ENCODE results near the gene SUN1.
"Not testable (repeated sequence)": the region's sequence is repeated elsewhere in the genome, so short reads cannot be mapped to it uniquely, and the experiment has no call there.

SUN1 gene

GRCh38 chr7:798921-799470, 33.3 kb upstream of the SUN1 start:
- H3K4me1 ChIP-seq (ENCODE audit: insufficient read depth, low read length): no peaks in the 10 kb centered on the region
- H2AFZ ChIP-seq (ENCODE audit: low read depth, low read length): no peak overlapping the region
- H3K27me3 ChIP-seq (ENCODE audit: insufficient read depth, low read length): no peaks in the 10 kb centered on the region
- no peaks in the 10 kb centered on the region for H3K36me3 ChIP-seq (ENCODE audit: insufficient read depth, low read length)
- H3K4me3 ChIP-seq (ENCODE audit: low read length): no peak overlapping the region
- H3K9me3 ChIP-seq (ENCODE audit: low read length): peaks cover 6% of the 10 kb centered on the region

DNA sequence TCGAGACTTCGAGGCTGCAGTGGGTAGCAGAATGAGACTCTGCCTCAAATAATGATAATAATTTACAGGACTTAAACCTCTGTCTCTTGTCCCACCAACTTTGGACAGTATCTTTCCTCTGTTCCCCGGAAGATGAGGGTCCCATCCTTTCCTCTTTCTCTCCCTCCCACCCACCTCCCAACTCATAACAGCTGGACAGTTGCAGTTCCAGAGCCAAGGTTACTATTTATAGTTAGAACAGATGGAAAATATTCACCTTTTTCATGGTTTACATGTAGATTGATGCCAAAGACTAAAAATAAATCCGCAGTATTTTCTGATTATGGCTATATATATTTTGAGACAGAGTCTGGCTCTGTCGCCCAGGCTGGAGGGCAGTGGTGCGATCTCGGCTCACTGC, 31.6 kb upstream of the SUN1 start:
- H3K9me3 ChIP-seq (ENCODE audit: low read length): peaks cover 4% of the 10 kb centered on the region
- H2AFZ ChIP-seq (ENCODE audit: low read depth, low read length): no peak overlapping the region
- H3K27me3 ChIP-seq (ENCODE audit: insufficient read depth, low read length): no peaks in the 10 kb centered on the region
- no peak overlapping the region for H3K4me3 ChIP-seq (ENCODE audit: low read length)
- no peaks in the 10 kb centered on the region for H3K36me3 ChIP-seq (ENCODE audit: insufficient read depth, low read length)
- H3K4me1 ChIP-seq (ENCODE audit: insufficient read depth, low read length): no peaks in the 10 kb centered on the region

GRCh38 chr7:801351-801750, 30.9 kb upstream of the SUN1 start:
- H3K4me1 ChIP-seq (ENCODE audit: insufficient read depth, low read length); H3K27me3 ChIP-seq (ENCODE audit: insufficient read depth, low read length); H3K4me3 ChIP-seq (ENCODE audit: low read length); H3K9me3 ChIP-seq (ENCODE audit: low read length); H3K36me3 ChIP-seq (ENCODE audit: insufficient read depth, low read length); H2AFZ ChIP-seq (ENCODE audit: low read depth, low read length): not testable (repeated sequence)

- H2AFZ ChIP-seq (ENCODE audit: low read depth, low read length): no peak overlapping the region
- H3K4me3 ChIP-seq (ENCODE audit: low read length): no peak overlapping the region
- H3K9me3 ChIP-seq (ENCODE audit: low read length): peaks cover 4% of the 10 kb centered on the region
- H3K27me3 ChIP-seq (ENCODE audit: insufficient read depth, low read length): no peaks in the 10 kb centered on the region
- H3K36me3 ChIP-seq (ENCODE audit: insufficient read depth, low read length): no peaks in the 10 kb centered on the region
- H3K4me1 ChIP-seq (ENCODE audit: insufficient read depth, low read length): no peaks in the 10 kb centered on the region
Observed at GRCh38 chr7:801940-802381, 30.3 kb upstream of the SUN1 start.

DNA sequence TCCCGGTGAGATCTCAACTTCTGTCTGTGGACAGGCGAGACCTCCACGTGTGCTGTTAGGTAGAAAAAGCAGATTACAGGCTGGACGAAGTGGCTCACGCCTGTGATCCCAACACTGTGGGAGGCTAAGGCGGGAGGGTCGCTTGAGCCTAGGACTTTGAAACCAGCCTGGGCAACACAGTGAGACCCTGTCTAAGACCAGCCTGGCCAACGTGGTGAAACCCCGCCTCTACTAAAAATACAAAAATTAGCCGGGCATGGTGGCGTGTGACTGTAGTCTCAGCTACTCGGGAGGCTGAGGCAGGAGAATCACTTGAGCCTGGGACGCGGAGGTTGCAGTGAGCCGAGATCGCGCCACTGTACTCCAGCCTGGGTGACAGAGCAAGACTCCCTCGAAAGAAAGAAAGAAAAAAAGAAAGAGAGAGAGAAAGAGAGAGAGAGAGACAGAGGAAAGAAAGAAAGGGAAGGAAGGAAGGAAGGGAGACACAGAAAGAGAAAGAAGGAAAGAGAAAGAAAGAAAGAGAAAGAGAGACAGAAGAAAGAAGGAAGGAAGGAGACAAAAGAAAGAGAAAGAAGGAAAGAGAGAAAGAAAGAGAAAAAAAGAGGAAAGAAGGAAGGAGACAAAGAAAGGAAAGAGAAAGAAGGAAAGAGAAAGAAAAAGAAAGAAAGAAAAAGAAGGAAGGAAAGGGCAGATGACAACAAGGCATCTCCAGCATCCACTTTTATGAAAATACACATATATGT, 29.6 kb upstream of the SUN1 start:
- peaks cover 4% of the 10 kb centered on the region for H3K9me3 ChIP-seq (ENCODE audit: low read length)
- H3K4me3 ChIP-seq (ENCODE audit: low read length): no peak overlapping the region
- no peak overlapping the region for H2AFZ ChIP-seq (ENCODE audit: low read depth, low read length)
- H3K4me1 ChIP-seq (ENCODE audit: insufficient read depth, low read length): no peaks in the 10 kb centered on the region
- no peaks in the 10 kb centered on the region for H3K27me3 ChIP-seq (ENCODE audit: insufficient read depth, low read length)
- no peaks in the 10 kb centered on the region for H3K36me3 ChIP-seq (ENCODE audit: insufficient read depth, low read length)

DNA sequence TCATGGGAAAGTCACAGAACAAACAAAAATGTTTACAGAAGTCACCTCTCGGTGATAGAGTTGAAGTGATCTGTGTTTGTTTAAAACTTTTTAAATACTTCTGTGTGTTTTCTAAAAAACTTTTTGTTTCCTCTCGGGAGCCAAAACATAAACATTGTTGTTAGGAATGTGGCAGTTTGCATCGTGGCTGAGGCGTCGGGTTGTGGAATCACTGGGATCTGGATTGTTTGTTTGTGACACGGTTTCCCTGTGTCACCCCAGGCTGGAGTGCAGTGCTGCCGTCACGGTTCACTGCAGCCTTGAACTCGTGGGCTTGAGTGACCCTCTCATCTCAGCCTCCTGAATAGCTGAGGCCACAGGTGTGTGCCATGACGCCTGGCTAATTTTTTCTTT, 29.0 kb upstream of the SUN1 start:
- Histone ChIP-seq H3K4me1 (ENCODE audit: insufficient read depth, low read length) (no peaks in the 10 kb centered on the region), H3K27me3 (ENCODE audit: insufficient read depth, low read length) (no peaks in the 10 kb centered on the region), H3K4me3 (ENCODE audit: low read length) (no peak overlapping the region), H2AFZ (ENCODE audit: low read depth, low read length) (no peak overlapping the region), H3K9me3 (ENCODE audit: low read length) (peaks cover 4% of the 10 kb centered on the region), H3K36me3 (ENCODE audit: insufficient read depth, low read length) (no peaks in the 10 kb centered on the region)

- H3K9me3 ChIP-seq (ENCODE audit: low read length); H2AFZ ChIP-seq (ENCODE audit: low read depth, low read length); H3K4me3 ChIP-seq (ENCODE audit: low read length); H3K4me1 ChIP-seq (ENCODE audit: insufficient read depth, low read length); H3K27me3 ChIP-seq (ENCODE audit: insufficient read depth, low read length); H3K36me3 ChIP-seq (ENCODE audit: insufficient read depth, low read length): not testable (repeated sequence)
Observed at GRCh38 chr7:803796-804195, 28.5 kb upstream of the SUN1 start.

DNA sequence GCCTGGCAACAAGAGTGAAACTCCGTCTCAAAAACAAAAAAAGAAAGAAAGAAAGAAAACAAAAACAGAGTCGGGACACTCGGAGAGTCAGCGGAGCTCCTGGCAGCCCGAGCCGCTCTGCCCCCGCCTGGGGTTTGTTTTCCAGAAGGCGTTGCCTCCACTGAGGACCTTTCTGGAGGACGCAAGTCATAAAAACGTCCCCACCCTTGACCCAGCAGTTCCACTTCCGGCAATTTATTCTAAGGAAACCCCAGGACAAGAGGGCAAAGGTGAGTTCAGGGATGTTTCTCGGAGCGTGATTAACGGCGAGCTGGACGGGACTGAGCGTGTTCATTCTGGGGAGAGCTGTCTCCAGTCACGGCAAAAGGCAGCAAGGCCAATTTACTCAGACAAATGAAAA, 27.0 kb upstream of the SUN1 start:
- Histone ChIP-seq H3K27me3 (ENCODE audit: insufficient read depth, low read length) (no peaks in the 10 kb centered on the region), H3K36me3 (ENCODE audit: insufficient read depth, low read length) (no peaks in the 10 kb centered on the region), H2AFZ (ENCODE audit: low read depth, low read length) (no peak overlapping the region), H3K4me3 (ENCODE audit: low read length) (no peak overlapping the region), H3K4me1 (ENCODE audit: insufficient read depth, low read length) (no peaks in the 10 kb centered on the region), H3K9me3 (ENCODE audit: low read length) (peaks cover 3% of the 10 kb centered on the region)

DNA sequence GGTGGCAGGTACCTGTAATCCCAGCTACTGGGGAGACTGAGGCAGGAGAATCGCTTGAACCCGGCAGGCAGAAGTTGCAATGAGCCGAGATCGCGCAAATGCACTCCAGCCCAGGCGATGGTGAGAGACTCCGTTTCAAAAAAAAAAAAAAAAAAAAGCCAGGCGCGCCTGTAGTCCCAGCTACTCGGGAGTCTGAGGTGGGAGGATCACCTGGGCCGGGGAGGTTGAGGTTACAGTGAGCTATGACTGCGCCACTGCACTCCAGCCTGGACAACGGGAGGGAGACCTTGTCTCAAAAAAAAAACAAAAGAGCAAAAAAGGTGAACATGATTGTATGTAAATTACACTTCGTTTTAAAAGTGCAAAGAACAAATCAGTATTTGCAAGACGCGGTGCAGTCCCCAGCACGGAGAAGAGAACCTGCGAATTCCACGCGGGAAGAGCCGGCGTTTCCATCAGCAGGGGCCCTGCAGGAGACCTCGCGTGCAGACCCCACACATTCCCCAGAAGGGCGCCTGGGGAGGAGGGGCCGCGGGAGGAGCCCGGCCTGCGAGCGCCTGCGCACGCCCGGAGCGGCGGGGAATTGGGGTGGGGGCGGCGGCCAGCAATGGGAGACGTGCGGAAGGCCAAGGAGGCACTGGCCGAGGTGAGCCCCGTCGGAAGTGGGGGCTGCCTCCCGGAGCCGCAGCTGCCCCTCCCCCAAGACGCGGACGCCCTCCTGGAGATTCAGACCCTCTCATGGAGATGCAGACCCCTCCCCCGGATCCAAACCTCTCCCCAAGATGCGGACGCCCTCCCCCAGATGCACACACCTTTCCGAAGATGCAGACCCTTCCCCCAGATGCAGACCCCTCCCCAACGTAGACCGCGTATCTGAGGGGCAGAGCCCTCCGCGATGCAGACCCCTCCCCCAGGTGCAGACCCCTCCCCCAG, 16.7 kb upstream of the SUN1 start:
- peak overlapping the region; percentile 64 for H3K4me3 ChIP-seq (ENCODE audit: low read length)
- H2AFZ ChIP-seq (ENCODE audit: low read depth, low read length): peak overlapping the region; percentile 65
- H3K27me3 ChIP-seq (ENCODE audit: insufficient read depth, low read length): no peaks in the 10 kb centered on the region
- peaks cover 19% of the 10 kb centered on the region for H3K4me1 ChIP-seq (ENCODE audit: insufficient read depth, low read length)
- H3K9me3 ChIP-seq (ENCODE audit: low read length): peaks cover 2% of the 10 kb centered on the region
- no peaks in the 10 kb centered on the region for H3K36me3 ChIP-seq (ENCODE audit: insufficient read depth, low read length)

DNA sequence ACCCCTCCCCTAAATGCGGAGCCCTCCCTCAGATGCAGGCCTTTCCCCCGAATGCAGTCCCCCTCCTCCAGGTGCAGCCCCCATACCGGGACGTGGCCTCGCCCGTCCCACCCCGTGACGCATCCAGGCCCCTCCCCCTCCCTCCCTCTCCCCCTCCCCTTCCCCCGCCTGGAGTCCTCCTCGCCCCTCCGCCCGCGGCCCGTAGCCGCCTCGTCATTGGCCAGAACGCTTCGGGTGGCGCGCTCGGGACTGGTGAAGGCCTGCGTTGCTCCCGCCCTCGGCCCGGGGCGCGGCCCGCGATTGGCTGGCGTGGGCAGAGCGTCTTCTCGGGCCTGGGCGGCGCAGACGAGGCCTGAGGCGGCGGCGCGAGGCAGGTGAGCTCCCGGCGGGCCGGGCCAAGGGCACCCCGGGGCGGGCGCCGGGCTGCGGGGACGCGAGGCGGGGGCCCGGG, 16.0 kb upstream of the SUN1 start:
- Histone ChIP-seq H3K9me3 (ENCODE audit: low read length) (peaks cover 2% of the 10 kb centered on the region), H3K4me1 (ENCODE audit: insufficient read depth, low read length) (peaks cover 19% of the 10 kb centered on the region), H3K27me3 (ENCODE audit: insufficient read depth, low read length) (no peaks in the 10 kb centered on the region), H2AFZ (ENCODE audit: low read depth, low read length) (peak overlapping the region; percentile 65), H3K4me3 (ENCODE audit: low read length) (peak overlapping the region; percentile 92), H3K36me3 (ENCODE audit: insufficient read depth, low read length) (no peaks in the 10 kb centered on the region)

DNA sequence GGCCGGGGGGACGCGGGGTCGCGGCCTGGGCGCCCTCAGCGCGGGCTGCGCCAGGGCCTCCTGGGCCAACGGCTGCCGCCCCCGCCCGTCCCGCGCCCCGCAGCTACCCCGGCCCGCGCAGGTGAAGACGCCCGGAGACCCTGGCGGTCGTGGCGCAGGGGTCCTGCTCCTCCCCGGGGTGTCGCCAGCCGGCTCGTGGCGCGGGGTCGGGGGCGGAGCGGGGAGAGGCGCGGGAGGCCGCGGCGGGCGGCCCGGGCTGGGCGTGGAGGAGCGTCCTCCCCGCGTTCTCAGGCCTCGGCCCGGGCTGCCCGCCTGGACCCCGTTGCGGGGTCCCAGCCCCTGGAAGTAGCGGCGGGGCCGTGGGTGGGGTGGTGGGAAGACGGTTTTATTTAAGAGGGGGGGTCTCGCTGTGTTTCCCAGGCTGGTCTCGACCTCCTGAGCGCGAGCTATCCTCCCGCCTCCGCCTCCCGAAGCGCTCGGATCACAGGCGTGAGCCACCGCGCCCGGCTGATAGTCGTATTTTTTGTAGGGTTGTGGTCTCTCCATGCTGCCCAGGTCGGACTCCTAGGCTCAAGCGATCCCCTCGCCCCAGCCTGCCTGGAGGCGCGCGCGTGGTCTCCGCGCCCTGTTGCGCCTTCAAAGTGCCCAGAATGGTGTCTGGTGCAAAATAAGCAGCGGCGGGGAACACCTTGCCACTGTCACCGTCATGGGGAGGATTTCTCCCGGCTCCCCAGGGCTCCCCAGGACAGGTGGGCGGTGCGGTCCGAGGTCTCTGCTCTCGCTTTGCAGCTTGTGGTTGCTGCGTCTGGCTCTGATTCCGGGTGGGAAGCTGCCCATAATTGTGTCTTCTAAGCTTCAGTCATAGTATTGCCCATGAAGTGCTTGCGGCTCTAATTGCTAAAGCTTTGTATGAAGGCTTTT, 15.3 kb upstream of the SUN1 start:
- Histone ChIP-seq H3K4me3 (ENCODE audit: low read length) (peak overlapping the region; percentile 92), H3K27me3 (ENCODE audit: insufficient read depth, low read length) (no peaks in the 10 kb centered on the region), H3K4me1 (ENCODE audit: insufficient read depth, low read length) (peaks cover 19% of the 10 kb centered on the region), H2AFZ (ENCODE audit: low read depth, low read length) (peak overlapping the region; percentile 21), H3K9me3 (ENCODE audit: low read length) (peaks cover 2% of the 10 kb centered on the region), H3K36me3 (ENCODE audit: insufficient read depth, low read length) (no peaks in the 10 kb centered on the region)

DNA sequence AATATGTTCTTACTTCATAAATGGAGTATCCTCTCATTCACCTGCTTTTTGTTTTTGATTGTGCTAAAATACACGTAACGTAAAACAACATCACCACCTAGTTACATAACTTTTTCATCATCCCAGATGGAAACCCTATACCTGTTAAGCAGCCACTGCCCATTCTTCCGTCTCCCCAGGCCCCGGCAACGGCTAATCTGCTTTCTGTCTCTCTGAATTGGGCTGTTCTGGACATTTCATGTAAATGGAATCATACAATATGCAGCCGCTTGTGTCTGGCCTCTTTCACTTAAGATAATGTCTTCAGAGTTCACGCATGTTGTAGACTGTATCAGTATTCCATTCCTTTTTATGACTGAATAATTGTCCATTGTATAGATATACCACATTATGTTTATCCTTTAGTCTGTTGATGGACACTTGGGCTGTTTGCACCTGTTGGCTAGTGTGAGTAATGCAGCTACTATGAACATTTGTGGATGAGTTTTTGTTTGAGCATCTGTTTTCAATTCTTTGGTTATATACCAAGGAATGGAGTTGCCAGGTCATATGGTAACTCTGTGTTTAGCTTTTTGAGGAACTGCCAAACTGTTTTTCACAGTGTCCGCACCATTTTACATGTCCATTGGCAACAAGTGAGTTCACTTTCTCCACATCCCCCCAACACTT, 14.1 kb upstream of the SUN1 start:
- peak overlapping the region; percentile 92 for H3K4me3 ChIP-seq (ENCODE audit: low read length)
- H3K9me3 ChIP-seq (ENCODE audit: low read length): peaks cover 2% of the 10 kb centered on the region
- no peak overlapping the region for H2AFZ ChIP-seq (ENCODE audit: low read depth, low read length)
- no peaks in the 10 kb centered on the region for H3K27me3 ChIP-seq (ENCODE audit: insufficient read depth, low read length)
- peaks cover 19% of the 10 kb centered on the region for H3K4me1 ChIP-seq (ENCODE audit: insufficient read depth, low read length)
- H3K36me3 ChIP-seq (ENCODE audit: insufficient read depth, low read length): peaks cover 4% of the 10 kb centered on the region

Measured in neuron (in vitro differentiated cells).